GM23338 (cell line): ENCODE measurements around the gene CHST11. TPM values are rescaled to one million over a fixed set of nuclear protein-coding genes. Genes with fewer than 3 reads are reported as not detected.

ENCODE experiments used
- ATAC-seq: fragments of 200-7000 bp; cut with Tn5 transposase; 3 replicates; pipeline ENCODE4 v1.9.1; 2020
- DNase-seq: peaks from one replicate; pipeline ENCODE4 v3.0.0-alpha.2; 2015; ENCODE audit warnings: low spot score
- H2AFZ ChIP-seq: fragments of 200-600 bp; sonication (generic); 2 replicates; pipeline ENCODE4 v1.8.0; 2016; ENCODE audit warnings: antibody characterized with exemption, mild to moderate bottlenecking, moderate library complexity
- H3F3A ChIP-seq: fragments of 200-600 bp; sonication (generic); replicated peaks from 2 replicates; pipeline ENCODE4 v1.8.0; 2017; ENCODE audit warnings: antibody characterized with exemption, mixed run types, low read depth
- H3K27ac ChIP-seq: fragments of 200-600 bp; sonication (generic); 2 replicates; pipeline ENCODE4 v1.6.1; 2016; ENCODE audit warnings: low read depth
- H3K27me3 ChIP-seq: fragments of 200-600 bp; sonication (generic); 2 replicates; pipeline ENCODE4 v1.8.0; 2016; ENCODE audit warnings: mild to moderate bottlenecking, mixed run types, moderate library complexity; ENCODE audit not compliant: insufficient read depth
- H3K36me3 ChIP-seq: fragments of 200-600 bp; sonication (generic); 2 replicates; pipeline ENCODE4 v1.8.0; 2016; ENCODE audit warnings: mild to moderate bottlenecking; ENCODE audit not compliant: insufficient read depth
- H3K4me1 ChIP-seq: fragments of 200-600 bp; sonication (generic); 2 replicates; pipeline ENCODE4 v1.8.0; 2016; ENCODE audit warnings: mild to moderate bottlenecking, moderate library complexity; ENCODE audit not compliant: insufficient read depth
- H3K4me2 ChIP-seq: fragments of 200-600 bp; sonication (generic); 2 replicates; pipeline ENCODE4 v1.7.1; 2017; ENCODE audit warnings: mixed run types
- H3K4me3 ChIP-seq: fragments of 200-600 bp; sonication (generic); 2 replicates; pipeline ENCODE4 v1.6.1; 2016; ENCODE audit warnings: mixed run types
- H3K79me2 ChIP-seq: fragments of 200-600 bp; sonication (generic); replicated peaks from 2 replicates; pipeline ENCODE4 v1.8.0; 2017; ENCODE audit warnings: mild to moderate bottlenecking; ENCODE audit not compliant: insufficient read depth
- H3K9me2 ChIP-seq: fragments of 200-600 bp; sonication (generic); 2 replicates; pipeline ENCODE4 v1.8.0; 2017; ENCODE audit not compliant: insufficient read depth
- H4K20me1 ChIP-seq: fragments of 200-600 bp; sonication (generic); replicated peaks from 2 replicates; pipeline ENCODE4 v1.8.0; 2017; ENCODE audit warnings: mild to moderate bottlenecking; ENCODE audit not compliant: insufficient read depth
- H3K27ac Mint-ChIP-seq: 2 replicates; pipeline ENCODE4 v1.8.0; 2020; ENCODE audit warnings: inconsistent platforms, mild to moderate bottlenecking, moderate library complexity, mixed read lengths
- H3K27me3 Mint-ChIP-seq: 3 replicates; pipeline ENCODE4 v1.8.0; 2022; ENCODE audit warnings: low read depth, mild to moderate bottlenecking, moderate library complexity, mixed read lengths, inconsistent platforms; ENCODE audit not compliant: insufficient read depth, poor library complexity
- H3K36me3 Mint-ChIP-seq: 3 replicates; pipeline ENCODE4 v1.8.0; 2021; ENCODE audit warnings: low read depth, mild to moderate bottlenecking, inconsistent platforms, moderate library complexity, mixed read lengths
- H3K4me1 Mint-ChIP-seq: 3 replicates; pipeline ENCODE4 v1.8.0; 2020; ENCODE audit warnings: mild to moderate bottlenecking, inconsistent platforms, mixed read lengths
- H3K4me3 Mint-ChIP-seq: 3 replicates; pipeline ENCODE4 v1.8.0; 2021; ENCODE audit warnings: moderate library complexity, mild to moderate bottlenecking, inconsistent platforms, mixed read lengths
- H3K9me3 Mint-ChIP-seq: 3 replicates; pipeline ENCODE4 v1.8.0; 2020; ENCODE audit warnings: moderate library complexity, mild to moderate bottlenecking, inconsistent platforms, mixed read lengths
- CREB1 ChIP-seq: fragments of 250-450 bp; sonication (Bioruptor Pico); IDR thresholded peaks from 2 replicates; pipeline ENCODE4 v1.5.0; 2020; ENCODE audit warnings: low read depth, mild to moderate bottlenecking, moderate library complexity
- EZH2 ChIP-seq: fragments of 200-600 bp; sonication (generic); IDR thresholded peaks from one replicate; pipeline ENCODE4 v1.8.0; 2017; ENCODE audit warnings: antibody characterized with exemption, mild to moderate bottlenecking, low read depth; ENCODE audit not compliant: unreplicated experiment
- EZH2phosphoT487 ChIP-seq: fragments of 200-600 bp; sonication (generic); IDR thresholded peaks from one replicate; pipeline ENCODE4 v1.8.1; 2018; ENCODE audit warnings: antibody characterized with exemption; ENCODE audit not compliant: unreplicated experiment
- JUNB ChIP-seq: IDR thresholded peaks from one replicate; pipeline ENCODE4 v1.6.1; 2016; ENCODE audit warnings: antibody characterized with exemption; ENCODE audit not compliant: unreplicated experiment
- POLR2AphosphoS5 ChIP-seq: IDR thresholded peaks from 2 replicates; pipeline ENCODE4 v1.6.1; 2016; ENCODE audit warnings: antibody characterized with exemption, low read depth
- STAT1 ChIP-seq: IDR thresholded peaks from one replicate; pipeline ENCODE4 v1.6.1; 2016; ENCODE audit warnings: antibody characterized with exemption; ENCODE audit not compliant: unreplicated experiment
- ZNF114 ChIP-seq: fragments of 250-450 bp; sonication (Bioruptor Pico); IDR thresholded peaks from 2 replicates; pipeline ENCODE4 v1.5.0; 2020; ENCODE audit warnings: mild to moderate bottlenecking, moderate library complexity
- ZNF462 ChIP-seq: fragments of 250-450 bp; sonication (Bioruptor Pico); IDR thresholded peaks from 2 replicates; pipeline ENCODE4 v1.5.0; 2020; ENCODE audit warnings: mild to moderate bottlenecking, moderate library complexity
- polyA plus RNA-seq: library from polyadenylated mRNA; unstranded; fragments of >200 nt; fragmentation: Nextera tagmentation; extraction: Ambion mirVana; gene quantifications from 2 replicates; pipeline ENCODE4 v1.2.1, GENCODE V29; 2016
- total RNA-seq: library from RNA; depleted of rRNA; stranded (reverse); fragments of >200 nt; shearing (Covaris generic); gene quantifications from 2 replicates; pipeline ENCODE4 v1.2.3, GENCODE V29; 2014

Gene CHST11
- total and polyA plus RNA-seq, 2 experiments from 2014 or later: 7.7 to 25.7 TPM

- TF ChIP-seq ZNF462 (CRISPR knock-in tag) (no peak), ZNF114 (CRISPR knock-in tag) (no peak)
Measured at GRCh38 chr12:104615048-104615561, 158.4 kb downstream of the CHST11 start (continued).

- Mint-ChIP-seq H3K4me3 (no peak overlapping the region), H3K27ac (no peak overlapping the region), H3K27me3 (peaks cover 2% of the 10 kb centered on the region), H3K36me3 (no peaks in the 10 kb centered on the region), H3K9me3 (no peaks in the 10 kb centered on the region), H3K4me1 (peaks cover 22% of the 10 kb centered on the region)
- no peak overlapping the region for H3K27ac ChIP-seq
- H3K79me2 ChIP-seq: no peaks in the 10 kb centered on the region; the same call in 1 of the 2 replicates
- H3K4me2 ChIP-seq: no peak overlapping the region
- no peak overlapping the region for H2AFZ ChIP-seq
- H3K36me3 ChIP-seq: no peaks in the 10 kb centered on the region
- DNase-seq (no peak), ATAC-seq (no peak)
- H3F3A ChIP-seq: no peaks in the 10 kb centered on the region
- H3K4me3 ChIP-seq: no peak overlapping the region
- no peaks in the 10 kb centered on the region for H3K9me2 ChIP-seq
- H3K27me3 ChIP-seq: no peaks in the 10 kb centered on the region
- H3K4me1 ChIP-seq: peaks cover 13% of the 10 kb centered on the region
- H4K20me1 ChIP-seq: 0 out of 2 replicates have a peak, but pooled peaks cover 3% of the 10 kb centered on the region
- TF ChIP-seq JUNB (no peak), EZH2 (no peak), ZNF462 (CRISPR knock-in tag) (no peak), POLR2AphosphoS5 (no peak), CREB1 (CRISPR knock-in tag) (no peak), EZH2phosphoT487 (no peak), STAT1 (no peak)
Measured at GRCh38 chr12:104618691-104619090, 161.9 kb downstream of the CHST11 start.
